GM23338 (cell line): Measurements from ENCODE around the gene SBF2. TPM values are rescaled to one million over a fixed set of nuclear protein-coding genes. Genes with fewer than 3 reads are reported as not detected.
A peak's percentile ranks its signal among the peaks of the same experiment; 100 is the strongest.

Source experiments
- ATAC-seq: fragments of 200-7000 bp; cut with Tn5 transposase; 3 replicates; pipeline ENCODE4 v1.9.1; 2020
- DNase-seq: peaks from one replicate; pipeline ENCODE4 v3.0.0-alpha.2; 2015; ENCODE audit warnings: low spot score
- H2AFZ ChIP-seq: fragments of 200-600 bp; sonication (generic); 2 replicates; pipeline ENCODE4 v1.8.0; 2016; ENCODE audit warnings: antibody characterized with exemption, mild to moderate bottlenecking, moderate library complexity
- H3F3A ChIP-seq: fragments of 200-600 bp; sonication (generic); replicated peaks from 2 replicates; pipeline ENCODE4 v1.8.0; 2017; ENCODE audit warnings: antibody characterized with exemption, mixed run types, low read depth
- H3K27ac ChIP-seq: fragments of 200-600 bp; sonication (generic); 2 replicates; pipeline ENCODE4 v1.6.1; 2016; ENCODE audit warnings: low read depth
- H3K27me3 ChIP-seq: fragments of 200-600 bp; sonication (generic); 2 replicates; pipeline ENCODE4 v1.8.0; 2016; ENCODE audit warnings: mild to moderate bottlenecking, mixed run types, moderate library complexity; ENCODE audit not compliant: insufficient read depth
- H3K36me3 ChIP-seq: fragments of 200-600 bp; sonication (generic); 2 replicates; pipeline ENCODE4 v1.8.0; 2016; ENCODE audit warnings: mild to moderate bottlenecking; ENCODE audit not compliant: insufficient read depth
- H3K4me1 ChIP-seq: fragments of 200-600 bp; sonication (generic); 2 replicates; pipeline ENCODE4 v1.8.0; 2016; ENCODE audit warnings: mild to moderate bottlenecking, moderate library complexity; ENCODE audit not compliant: insufficient read depth
- H3K4me2 ChIP-seq: fragments of 200-600 bp; sonication (generic); 2 replicates; pipeline ENCODE4 v1.7.1; 2017; ENCODE audit warnings: mixed run types
- H3K4me3 ChIP-seq: fragments of 200-600 bp; sonication (generic); 2 replicates; pipeline ENCODE4 v1.6.1; 2016; ENCODE audit warnings: mixed run types
- H3K79me2 ChIP-seq: fragments of 200-600 bp; sonication (generic); replicated peaks from 2 replicates; pipeline ENCODE4 v1.8.0; 2017; ENCODE audit warnings: mild to moderate bottlenecking; ENCODE audit not compliant: insufficient read depth
- H3K9me2 ChIP-seq: fragments of 200-600 bp; sonication (generic); 2 replicates; pipeline ENCODE4 v1.8.0; 2017; ENCODE audit not compliant: insufficient read depth
- H4K20me1 ChIP-seq: fragments of 200-600 bp; sonication (generic); replicated peaks from 2 replicates; pipeline ENCODE4 v1.8.0; 2017; ENCODE audit warnings: mild to moderate bottlenecking; ENCODE audit not compliant: insufficient read depth
- H3K27ac Mint-ChIP-seq: 2 replicates; pipeline ENCODE4 v1.8.0; 2020; ENCODE audit warnings: inconsistent platforms, mild to moderate bottlenecking, moderate library complexity, mixed read lengths
- H3K27me3 Mint-ChIP-seq: 3 replicates; pipeline ENCODE4 v1.8.0; 2022; ENCODE audit warnings: low read depth, mild to moderate bottlenecking, moderate library complexity, mixed read lengths, inconsistent platforms; ENCODE audit not compliant: insufficient read depth, poor library complexity
- H3K36me3 Mint-ChIP-seq: 3 replicates; pipeline ENCODE4 v1.8.0; 2021; ENCODE audit warnings: low read depth, mild to moderate bottlenecking, inconsistent platforms, moderate library complexity, mixed read lengths
- H3K4me1 Mint-ChIP-seq: 3 replicates; pipeline ENCODE4 v1.8.0; 2020; ENCODE audit warnings: mild to moderate bottlenecking, inconsistent platforms, mixed read lengths
- H3K4me3 Mint-ChIP-seq: 3 replicates; pipeline ENCODE4 v1.8.0; 2021; ENCODE audit warnings: moderate library complexity, mild to moderate bottlenecking, inconsistent platforms, mixed read lengths
- H3K9me3 Mint-ChIP-seq: 3 replicates; pipeline ENCODE4 v1.8.0; 2020; ENCODE audit warnings: moderate library complexity, mild to moderate bottlenecking, inconsistent platforms, mixed read lengths
- CTCF ChIP-seq, 2 experiments: fragments of 200-600 bp in 1 of 2; sonication (generic) in 1 of 2; conservative IDR thresholded peaks; 2 replicates each; pipeline versions ENCODE4 v1.5.1 to v1.6.1; 2016 to 2017; ENCODE audit warnings: antibody characterized with exemption in 2 of 2, low read depth in 2 of 2, mild to moderate bottlenecking in 2 of 2, moderate library complexity in 1 of 2
- ETS1 ChIP-seq: IDR thresholded peaks from 2 replicates; pipeline ENCODE4 v1.6.1; 2016; ENCODE audit warnings: antibody characterized with exemption
- EZH2 ChIP-seq: fragments of 200-600 bp; sonication (generic); IDR thresholded peaks from one replicate; pipeline ENCODE4 v1.8.0; 2017; ENCODE audit warnings: antibody characterized with exemption, mild to moderate bottlenecking, low read depth; ENCODE audit not compliant: unreplicated experiment
- EZH2phosphoT487 ChIP-seq: fragments of 200-600 bp; sonication (generic); IDR thresholded peaks from one replicate; pipeline ENCODE4 v1.8.1; 2018; ENCODE audit warnings: antibody characterized with exemption; ENCODE audit not compliant: unreplicated experiment
- JUNB ChIP-seq: IDR thresholded peaks from one replicate; pipeline ENCODE4 v1.6.1; 2016; ENCODE audit warnings: antibody characterized with exemption; ENCODE audit not compliant: unreplicated experiment
- REST ChIP-seq: IDR thresholded peaks from one replicate; pipeline ENCODE4 v1.6.1; 2018; ENCODE audit warnings: antibody characterized with exemption; ENCODE audit not compliant: unreplicated experiment
- STAT1 ChIP-seq: IDR thresholded peaks from one replicate; pipeline ENCODE4 v1.6.1; 2016; ENCODE audit warnings: antibody characterized with exemption; ENCODE audit not compliant: unreplicated experiment
- ZNF114 ChIP-seq: fragments of 250-450 bp; sonication (Bioruptor Pico); IDR thresholded peaks from 2 replicates; pipeline ENCODE4 v1.5.0; 2020; ENCODE audit warnings: mild to moderate bottlenecking, moderate library complexity
- ZNF462 ChIP-seq: fragments of 250-450 bp; sonication (Bioruptor Pico); IDR thresholded peaks from 2 replicates; pipeline ENCODE4 v1.5.0; 2020; ENCODE audit warnings: mild to moderate bottlenecking, moderate library complexity
- polyA plus RNA-seq: library from polyadenylated mRNA; unstranded; fragments of >200 nt; fragmentation: Nextera tagmentation; extraction: Ambion mirVana; gene quantifications from 2 replicates; pipeline ENCODE4 v1.2.1, GENCODE V29; 2016
- total RNA-seq: library from RNA; depleted of rRNA; stranded (reverse); fragments of >200 nt; shearing (Covaris generic); gene quantifications from 2 replicates; pipeline ENCODE4 v1.2.3, GENCODE V29; 2014

Gene SBF2
- total and polyA plus RNA-seq, 2 experiments from 2014 or later: 25.6 to 53.5 TPM

GRCh38 chr11:10004526-10005113, 289.4 kb downstream of the SBF2 start:
- Histone ChIP-seq H3K4me2 (no peak overlapping the region), H3K9me2 (no peaks in the 10 kb centered on the region), H3K27ac (peak overlapping the region; percentile 59), H2AFZ (no peak overlapping the region), H3K27me3 (no peaks in the 10 kb centered on the region), H3F3A (no peaks in the 10 kb centered on the region), H4K20me1 (no peaks in the 10 kb centered on the region), H3K79me2 (no peaks in the 10 kb centered on the region), H3K36me3 (no peaks in the 10 kb centered on the region), H3K4me1 (peaks cover 14% of the 10 kb centered on the region), H3K4me3 (no peak overlapping the region)
- no peak for ATAC-seq
- Mint-ChIP-seq H3K36me3 (peaks cover 39% of the 10 kb centered on the region), H3K9me3 (peaks cover 32% of the 10 kb centered on the region), H3K27me3 (no peaks in the 10 kb centered on the region), H3K4me1 (peaks cover 14% of the 10 kb centered on the region), H3K4me3 (no peak overlapping the region), H3K27ac (peak overlapping the region; percentile 7; the same call in 1 of the 2 replicates)
- DNase-seq: peak; percentile 42
- no peak for TF ChIP-seq EZH2phosphoT487

GRCh38 chr11:10002221-10002620, 291.8 kb downstream of the SBF2 start:
- H3K9me3 Mint-ChIP-seq: peaks cover 10% of the 10 kb centered on the region
- peaks cover 14% of the 10 kb centered on the region for H3K4me1 Mint-ChIP-seq
- no peak for DNase-seq
- Histone ChIP-seq H3K4me1 (peaks cover 14% of the 10 kb centered on the region), H3K79me2 (no peaks in the 10 kb centered on the region), H3K27ac (no peak overlapping the region), H3K36me3 (no peaks in the 10 kb centered on the region), H3K27me3 (no peaks in the 10 kb centered on the region), H3K9me2 (no peaks in the 10 kb centered on the region), H4K20me1 (no peaks in the 10 kb centered on the region), H3K4me2 (no peak overlapping the region), H3F3A (no peaks in the 10 kb centered on the region), H2AFZ (no peak overlapping the region), H3K4me3 (no peak overlapping the region)
- H3K27me3 Mint-ChIP-seq: no peaks in the 10 kb centered on the region
- H3K36me3 Mint-ChIP-seq: peaks cover 28% of the 10 kb centered on the region
- H3K4me3 Mint-ChIP-seq: no peak overlapping the region
- no peak overlapping the region for H3K27ac Mint-ChIP-seq
- ATAC-seq: no peak
- no peak for TF ChIP-seq STAT1
- TF ChIP-seq ETS1: no peak
- TF ChIP-seq EZH2phosphoT487: no peak
- no peak for TF ChIP-seq REST
- TF ChIP-seq CTCF (conservative IDR thresholded peaks at IDR 0.05; ENCODE audit: low read depth in 2 of 2): no peak
- TF ChIP-seq ZNF462 (CRISPR knock-in tag): no peak
- no peak for TF ChIP-seq JUNB
- no peak for TF ChIP-seq ZNF114 (CRISPR knock-in tag)
- TF ChIP-seq EZH2: no peak
